GM19463 (cell line): ENCODE data around the gene AGA.

Experiments
- ATAC-seq: cut with Tn5 transposase; IDR thresholded peaks from one replicate; pipeline ENCODE4 v1.9.1; 2021; ENCODE audit warnings: mild to moderate bottlenecking, moderate library complexity; ENCODE audit not compliant: unreplicated experiment

The AGA gene

GRCh38 chr4:177447417-177448004, 5.3 kb upstream of the AGA start:
- no peak for ATAC-seq

- ATAC-seq = no peak
These were observed 4.3 kb upstream of the AGA start for GRCh38 chr4:177446586-177446985.

- no peak for ATAC-seq
These were observed 2.9 kb upstream of the AGA start for GRCh38 chr4:177444911-177445736.

GRCh38 chr4:177441061-177441802, 1.0 kb downstream of the AGA start:
- ATAC-seq = peak; percentile 22

GRCh38 chr4:177436456-177436855, 5.8 kb downstream of the AGA start:
- ATAC-seq = no peak

- ATAC-seq = no peak
These were observed 7.6 kb downstream of the AGA start for GRCh38 chr4:177434667-177435066.

GRCh38 chr4:177427192-177427591, 15.0 kb downstream of the AGA start:
- ATAC-seq = no peak

GRCh38 chr4:177419434-177419833, 22.8 kb downstream of the AGA start:
- ATAC-seq = no peak

GRCh38 chr4:177413656-177414055, 28.6 kb downstream of the AGA start:
- ATAC-seq = no peak

- no peak for ATAC-seq
These were observed 29.2 kb downstream of the AGA start for GRCh38 chr4:177413076-177413475.

GRCh38 chr4:177411996-177412395, 30.2 kb downstream of the AGA start:
- ATAC-seq = no peak

- no peak for ATAC-seq
These were observed 31.7 kb downstream of the AGA start for GRCh38 chr4:177410566-177410965.

- ATAC-seq = no peak
These were observed 34.2 kb downstream of the AGA start for GRCh38 chr4:177408023-177408422.

GRCh38 chr4:177405508-177405907, 36.7 kb downstream of the AGA start:
- ATAC-seq = no peak

GRCh38 chr4:177404986-177405385, 37.3 kb downstream of the AGA start:
- ATAC-seq = no peak

- ATAC-seq = no peak
These were observed 37.9 kb downstream of the AGA start for GRCh38 chr4:177404342-177404741.

GRCh38 chr4:177403746-177404145, 38.5 kb downstream of the AGA start:
- ATAC-seq = no peak

- ATAC-seq = no peak
These were observed 40.5 kb downstream of the AGA start for GRCh38 chr4:177401658-177402273.

GRCh38 chr4:177400030-177400429, 42.2 kb downstream of the AGA start:
- ATAC-seq = no peak

GRCh38 chr4:177396352-177396751, 45.9 kb downstream of the AGA start:
- ATAC-seq = no peak

GRCh38 chr4:177393236-177393635, 49.0 kb downstream of the AGA start:
- ATAC-seq = peak; percentile 82
